Lung (tissue), 12 donors: ENCODE measurements around the gene MRPS21. TPM values are rescaled to one million over a fixed set of nuclear protein-coding genes. Genes with fewer than 3 reads are reported as not detected.

Experiments used
- ATAC-seq: fragments of 200-7000 bp; cut with Tn5 transposase; one replicate; pipeline ENCODE4 v1.9.1; 2020; ENCODE audit warnings: moderate number of reproducible peaks; ENCODE audit not compliant: insufficient read depth, low FRiP score
- DNase-seq, 3 donors: peaks; one replicate each; pipeline ENCODE4 v3.0.0-alpha.2; 2013 to 2017
- H3K27ac ChIP-seq, 2 donors: one replicate each; pipeline ENCODE4 v1.5.1; 2013; ENCODE audit warnings: mild to moderate bottlenecking in 2 of 2, moderate library complexity in 2 of 2, control low read depth in 1 of 2, inconsistent platforms in 1 of 2, low read depth in 1 of 2, low read length in 1 of 2
- H3K27me3 ChIP-seq, 3 donors: one replicate each; pipeline ENCODE4 v1.5.1; 2013; ENCODE audit warnings: low read length in 2 of 3; ENCODE audit not compliant: control insufficient read depth in 3 of 3, insufficient read depth in 3 of 3
- H3K36me3 ChIP-seq, 4 donors: one replicate each; pipeline ENCODE4 v1.5.1; 2013; ENCODE audit warnings: low read length in 4 of 4, mild to moderate bottlenecking in 1 of 4, moderate library complexity in 1 of 4; ENCODE audit not compliant: control insufficient read depth in 4 of 4, insufficient read depth in 4 of 4
- H3K4me1 ChIP-seq, 5 donors: one replicate each; pipeline ENCODE4 v1.5.1; 2013; ENCODE audit warnings: low read length in 5 of 5, mild to moderate bottlenecking in 2 of 5, moderate library complexity in 1 of 5; ENCODE audit not compliant: control insufficient read depth in 5 of 5, insufficient read depth in 5 of 5
- H3K4me3 ChIP-seq: one replicate; pipeline ENCODE4 v1.5.1; 2013; ENCODE audit warnings: mild to moderate bottlenecking, control low read depth, moderate library complexity
- H3K9ac ChIP-seq, 2 donors: one replicate each; pipeline ENCODE4 v1.5.1; 2013; ENCODE audit warnings: low read length in 2 of 2, control low read depth in 1 of 2; ENCODE audit not compliant: insufficient read depth in 1 of 2
- H3K9me3 ChIP-seq, 4 donors: one replicate each; pipeline ENCODE4 v1.5.1; 2013; ENCODE audit warnings: low read length in 3 of 4, mild to moderate bottlenecking in 1 of 4, moderate library complexity in 1 of 4; ENCODE audit not compliant: control insufficient read depth in 4 of 4, insufficient read depth in 3 of 4
- WGBS, 2 donors: extraction: QIAGEN DNeasy Blood & Tissue Kit; methylation state at CpG; one replicate each; pipeline ENCODE4 v1.1.7; 2013; 5-methylcytosine and 5-hydroxymethylcytosine counted together
- polyA plus RNA-seq, 2 donors: library from polyadenylated mRNA; stranded (reverse); fragments of 200-250 nt; gene quantifications; one replicate each; pipeline ENCODE4 v1.2.1, GENCODE V29; 2013
- total RNA-seq, 2 donors: library from RNA; depleted of rRNA in 1 of 2; stranded (reverse); fragments of >200 nt in 1 of 2; gene quantifications; one replicate each; pipeline ENCODE4 v1.2.1, GENCODE V29; 2014 to 2021
- TF ChIP-seq, protein P1 (sequence below): IDR thresholded peaks from 2 replicates; pipeline ENCODE4 v1.5.1; 2012; ENCODE audit warnings: mild to moderate bottlenecking; ENCODE audit errors: control extremely low read depth, extremely low read depth
- donor health status: control.
- donor health status: control.
- donor health status: Bipolar disorder and iron deficiency.
- donor health status: healthy.
- donor health status: DM: yes; HTN: yes; CAD: no.

MRPS21 gene
- total and polyA plus RNA-seq, 4 donors = 31.4 to 169 (median 50.8) TPM

DNA sequence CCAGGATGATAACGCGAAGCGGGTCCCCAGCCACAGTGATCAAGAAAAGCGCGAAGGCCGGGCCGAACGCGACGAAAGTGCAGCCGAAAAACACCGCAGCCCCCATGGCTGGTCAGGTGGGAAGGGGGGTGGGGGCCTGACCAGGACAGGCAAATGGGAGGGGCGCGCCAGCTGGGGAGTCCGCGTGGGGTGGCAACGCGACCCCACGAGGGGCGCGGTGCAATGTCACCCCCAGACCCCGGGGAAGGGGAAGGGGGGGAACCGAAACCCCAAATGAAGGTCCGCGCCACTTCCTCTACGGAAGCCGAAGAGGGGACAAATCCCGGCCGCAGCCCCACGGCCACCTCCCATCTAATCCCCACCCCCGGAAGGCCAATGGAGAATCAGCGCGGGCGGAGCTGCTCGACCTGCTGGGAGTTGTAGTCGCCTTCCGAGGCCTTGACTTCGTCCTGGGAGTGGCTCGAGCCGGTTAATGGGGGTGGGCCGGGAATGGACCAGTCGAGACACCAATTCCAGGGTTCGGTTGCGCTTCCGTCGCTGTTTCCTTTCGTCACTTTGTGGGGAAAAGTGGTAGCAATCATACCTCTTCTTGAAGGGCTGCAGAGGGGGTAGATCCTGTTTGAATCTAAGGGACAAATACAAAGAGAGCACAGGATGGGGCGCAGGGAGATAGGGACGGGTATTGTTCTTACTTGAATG lies 24.8 kb upstream of the MRPS21 start, which contains the start of gene APH1A:
TSS of gene APH1A (minus strand) at position 312 of the 699 bp plus-strand sequence. CDS start at position 106, 206 bp downstream.
- Histone ChIP-seq H3K36me3 (peaks cover 11 to 25% (median 21%) of the 10 kb centered on the region in 4 donors), H3K4me3 (peak within 1 kb of the TSS; percentile 95), H3K9me3 (no peaks in the 10 kb centered on the region), H3K27ac (peak within 1 kb of the TSS; percentile 94 to 98), H3K4me1 (peaks cover 6 to 35% (median 9%) of the 10 kb centered on the region in 5 donors), H3K9ac (peak within 1 kb of the TSS; percentile 86 to 94), H3K27me3 (no peaks in the 10 kb centered on the region)
- TF ChIP-seq, protein P1, sequence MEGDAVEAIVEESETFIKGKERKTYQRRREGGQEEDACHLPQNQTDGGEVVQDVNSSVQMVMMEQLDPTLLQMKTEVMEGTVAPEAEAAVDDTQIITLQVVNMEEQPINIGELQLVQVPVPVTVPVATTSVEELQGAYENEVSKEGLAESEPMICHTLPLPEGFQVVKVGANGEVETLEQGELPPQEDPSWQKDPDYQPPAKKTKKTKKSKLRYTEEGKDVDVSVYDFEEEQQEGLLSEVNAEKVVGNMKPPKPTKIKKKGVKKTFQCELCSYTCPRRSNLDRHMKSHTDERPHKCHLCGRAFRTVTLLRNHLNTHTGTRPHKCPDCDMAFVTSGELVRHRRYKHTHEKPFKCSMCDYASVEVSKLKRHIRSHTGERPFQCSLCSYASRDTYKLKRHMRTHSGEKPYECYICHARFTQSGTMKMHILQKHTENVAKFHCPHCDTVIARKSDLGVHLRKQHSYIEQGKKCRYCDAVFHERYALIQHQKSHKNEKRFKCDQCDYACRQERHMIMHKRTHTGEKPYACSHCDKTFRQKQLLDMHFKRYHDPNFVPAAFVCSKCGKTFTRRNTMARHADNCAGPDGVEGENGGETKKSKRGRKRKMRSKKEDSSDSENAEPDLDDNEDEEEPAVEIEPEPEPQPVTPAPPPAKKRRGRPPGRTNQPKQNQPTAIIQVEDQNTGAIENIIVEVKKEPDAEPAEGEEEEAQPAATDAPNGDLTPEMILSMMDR = no peak
- peak; percentile 99 for DNase-seq
- WGBS, 2 donors = 1% methylated on average over 49 of the region's 49 CpGs
- ATAC-seq = peak; percentile 97

DNA sequence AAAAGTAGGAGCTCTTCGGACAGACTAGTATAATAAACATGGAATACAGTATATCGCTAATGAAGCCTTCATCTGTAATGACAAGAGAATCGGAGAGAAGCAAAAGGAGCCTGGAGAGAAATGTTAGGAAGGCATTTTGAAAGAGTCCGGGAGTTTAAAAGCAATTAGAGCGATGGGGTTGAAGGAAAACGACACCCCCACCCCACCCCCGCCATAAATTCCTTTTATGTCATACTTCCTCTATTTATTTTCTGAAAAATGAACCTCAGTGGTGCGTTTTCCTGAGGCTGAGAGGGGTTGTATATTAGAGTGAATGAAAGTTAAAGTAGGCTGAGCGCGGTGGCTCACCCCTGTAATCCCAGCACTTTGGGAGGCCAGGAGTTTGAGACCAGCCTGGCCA lies 24.2 kb upstream of the MRPS21 start:
- DNase-seq (no peak), ATAC-seq (no peak)
- TF ChIP-seq, protein P1 = no peak
- Histone ChIP-seq H3K27me3 (no peaks in the 10 kb centered on the region), H3K4me1 (peaks cover 6 to 36% (median 9%) of the 10 kb centered on the region in 5 donors), H3K9me3 (no peaks in the 10 kb centered on the region), H3K9ac (peak overlapping the region; percentile 53 to 79), H3K27ac (peak overlapping the region; percentile 84 to 98), H3K4me3 (no peak overlapping the region), H3K36me3 (peaks cover 11 to 23% (median 21%) of the 10 kb centered on the region in 4 donors)
- 22 to 27% methylated on average over 10 of the region's 10 CpGs for WGBS, 2 donors

- no peak overlapping the region for H3K9ac ChIP-seq
- no peak overlapping the region for H3K27ac ChIP-seq
- H3K4me1 ChIP-seq = peaks cover 6 to 36% (median 9%) of the 10 kb centered on the region in 5 donors
- no peaks in the 10 kb centered on the region for H3K27me3 ChIP-seq
- TF ChIP-seq, protein P1 = no peak
- no peak overlapping the region for H3K4me3 ChIP-seq
- ATAC-seq (no peak), DNase-seq (no peak)
- H3K9me3 ChIP-seq = no peaks in the 10 kb centered on the region
- H3K36me3 ChIP-seq = peaks cover 4 to 13% (median 7%) of the 10 kb centered on the region in 4 donors
- WGBS, 2 donors = 93 to 96% methylated on average over 7 of the region's 7 CpGs
These were observed 22.2 kb upstream of the MRPS21 start for GRCh38 chr1:150271291-150271959.
